Stimulated activated CD4-positive, alpha-beta T cell treated with anti-CD3 and anti-CD28 coated beads, TNF-alpha, amount 100 ng/mL, for 1 hour (primary cell): Measurements from ENCODE around the gene FLNB.
A peak's percentile ranks its signal among the peaks of the same experiment; 100 is the strongest.

Experiments
- DNase-seq, 3 donors: peaks; one replicate each; pipeline ENCODE4 v3.0.0-alpha.2; 2020; ENCODE audit warnings: low read depth in 3 of 3, low spot score in 1 of 3

Gene FLNB

GRCh38 chr3:58160399-58160798, 152.2 kb downstream of the FLNB start:
- no peak for DNase-seq

GRCh38 chr3:58161435-58162398, 153.5 kb downstream of the FLNB start:
- no peak for DNase-seq

- no peak for DNase-seq
Measured at GRCh38 chr3:58163234-58163633, 155.0 kb downstream of the FLNB start.

GRCh38 chr3:58164199-58164879, 156.1 kb downstream of the FLNB start:
- DNase-seq = no peak

- DNase-seq = no peak
Measured at GRCh38 chr3:58164906-58165821, 156.9 kb downstream of the FLNB start.

- DNase-seq = peak; percentile 7 to 49 (median 8)
Measured at GRCh38 chr3:58167431-58168351, 159.5 kb downstream of the FLNB start.

GRCh38 chr3:58168498-58168897, 160.3 kb downstream of the FLNB start:
- no peak for DNase-seq

- no peak for DNase-seq
Measured at GRCh38 chr3:58169371-58169770, 161.1 kb downstream of the FLNB start.

- DNase-seq = no peak
Measured at GRCh38 chr3:58170376-58170775, 162.2 kb downstream of the FLNB start.

GRCh38 chr3:58171126-58171525, 162.9 kb downstream of the FLNB start:
- DNase-seq = no peak

GRCh38 chr3:58173029-58173668, 164.9 kb downstream of the FLNB start:
- DNase-seq = no peak

GRCh38 chr3:58173669-58174398, 165.6 kb downstream of the FLNB start:
- DNase-seq = no peak

- no peak for DNase-seq
Measured at GRCh38 chr3:58175187-58175436, 166.9 kb downstream of the FLNB start.

GRCh38 chr3:58175437-58176184, 167.4 kb downstream of the FLNB start:
- DNase-seq = no peak

- DNase-seq = no peak
Measured at GRCh38 chr3:58176185-58176530, 167.9 kb downstream of the FLNB start.

- DNase-seq = no peak
Measured at GRCh38 chr3:58176827-58177489, 168.7 kb downstream of the FLNB start.

- peak; percentile 57 to 89 (median 73) for DNase-seq
Measured at GRCh38 chr3:58177747-58178527, 169.7 kb downstream of the FLNB start.
